Epithelial cell of umbilical artery (primary cell): ENCODE data around the gene RCAN3. TPM values are rescaled to one million over a fixed set of nuclear protein-coding genes. Genes with fewer than 3 reads are reported as not detected.

Experiments used
- total RNA-seq: library from RNA; depleted of rRNA; stranded (reverse); fragments of >200 nt; gene quantifications from 2 replicates; pipeline ENCODE4 v1.2.3, GENCODE V29; 2014

Gene RCAN3
- total RNA-seq: 0.46 and 2.3 TPM in 2 replicates

GRCh38 chr1:24502709-24503058 is at the start of gene RCAN3:
Gene RCAN3 (plus strand): TSS chr1:24502836. CDS start chr1:24514373, 11,537 bp downstream.

GRCh38 chr1:24555591-24556413 is 53.2 kb downstream of the RCAN3 start, which contains the start of gene NCMAP:
Gene NCMAP (plus strand): TSS chr1:24556087. CDS start chr1:24595431, 39,344 bp downstream.

Other genes starting within 250 kb of the RCAN3 start
- gene GRHL3, start 183.5 kb upstream of the RCAN3 start, total RNA-seq: not detected in 2 replicates
- gene STPG1, start 89.1 kb upstream of the RCAN3 start, total RNA-seq: 2.3 and 4.1 TPM in 2 replicates
- 19.2 and 35.6 TPM in 2 replicates for gene NIPAL3, start 87.0 kb upstream of the RCAN3 start, total RNA-seq
- not detected in 2 replicates for gene NCMAP, start 53.3 kb downstream of the RCAN3 start, total RNA-seq
- 19.8 and 40.0 TPM in 2 replicates for gene SRRM1, start 140.5 kb downstream of the RCAN3 start, total RNA-seq
- gene CLIC4, start 242.6 kb downstream of the RCAN3 start, total RNA-seq: 325 and 339 TPM in 2 replicates